Hepatocyte (in vitro differentiated cells): Measurements from ENCODE around the gene IFI27L1. TPM values are rescaled to one million over a fixed set of nuclear protein-coding genes. Genes with fewer than 3 reads are reported as not detected.

Experiments
- DNase-seq: peaks from one replicate; pipeline ENCODE4 v3.0.0-alpha.2; 2016; ENCODE audit warnings: low spot score
- H2AFZ ChIP-seq: fragments of 200-600 bp; sonication (generic); 2 replicates; pipeline ENCODE4 v1.6.0; 2016; ENCODE audit warnings: antibody characterized with exemption, mild to moderate bottlenecking
- H3K27ac ChIP-seq: fragments of 200-600 bp; sonication (generic); 2 replicates; pipeline ENCODE4 v1.5.1; 2016; ENCODE audit warnings: mild to moderate bottlenecking
- H3K27me3 ChIP-seq: fragments of 200-600 bp; sonication (generic); 2 replicates; pipeline ENCODE4 v1.6.1; 2016
- H3K36me3 ChIP-seq: fragments of 200-600 bp; sonication (generic); replicated peaks from 2 replicates; pipeline ENCODE4 v1.5.1; 2016; ENCODE audit warnings: low read depth; ENCODE audit not compliant: insufficient read depth
- H3K4me1 ChIP-seq: fragments of 200-600 bp; sonication (generic); 2 replicates; pipeline ENCODE4 v1.5.1; 2016; ENCODE audit warnings: mild to moderate bottlenecking, moderate library complexity; ENCODE audit not compliant: insufficient read depth
- H3K4me2 ChIP-seq: fragments of 200-600 bp; sonication (generic); 2 replicates; pipeline ENCODE4 v1.6.0; 2016
- H3K4me3 ChIP-seq: fragments of 200-600 bp; sonication (generic); 2 replicates; pipeline ENCODE4 v1.5.1; 2016; ENCODE audit warnings: mild to moderate bottlenecking
- H3K79me2 ChIP-seq: fragments of 200-600 bp; sonication (generic); 2 replicates; pipeline ENCODE4 v1.6.0; 2017; ENCODE audit warnings: mild to moderate bottlenecking
- H3K9me2 ChIP-seq: fragments of 200-600 bp; sonication (generic); replicated peaks from 2 replicates; pipeline ENCODE4 v1.6.0; 2017; ENCODE audit warnings: mild to moderate bottlenecking; ENCODE audit not compliant: insufficient read depth
- H3K9me3 ChIP-seq: fragments of 200-600 bp; sonication (generic); 2 replicates; pipeline ENCODE4 v1.5.1; 2016; ENCODE audit warnings: low read depth, mild to moderate bottlenecking
- H4K20me1 ChIP-seq: fragments of 200-600 bp; sonication (generic); 2 replicates; pipeline ENCODE4 v1.6.0; 2016; ENCODE audit warnings: mild to moderate bottlenecking; ENCODE audit not compliant: insufficient read depth, poor library complexity, severe bottlenecking
- CTCF ChIP-seq: fragments of 200-600 bp; sonication (generic); IDR thresholded peaks from 2 replicates; pipeline ENCODE4 v1.5.1; 2016; ENCODE audit warnings: antibody characterized with exemption, mild to moderate bottlenecking; ENCODE audit not compliant: poor library complexity
- EZH2 ChIP-seq: fragments of 200-600 bp; sonication (generic); IDR thresholded peaks from 2 replicates; pipeline ENCODE4 v1.6.1; 2016; ENCODE audit warnings: antibody characterized with exemption, mild to moderate bottlenecking, borderline replicate concordance
- EZH2phosphoT487 ChIP-seq: fragments of 200-600 bp; sonication (generic); IDR thresholded peaks from one replicate; pipeline ENCODE4 v1.6.1; 2018; ENCODE audit warnings: antibody characterized with exemption, mild to moderate bottlenecking, low read depth, moderate library complexity; ENCODE audit not compliant: unreplicated experiment, severe bottlenecking
- WGBS: methylation state at CpG from one replicate; pipeline ENCODE4 v1.1.6; 2016; ENCODE audit warnings: low lambda C conversion rate; ENCODE audit errors: missing lambda C conversion rate; 5-methylcytosine and 5-hydroxymethylcytosine counted together
- polyA plus RNA-seq: library from polyadenylated mRNA; unstranded; fragments of >200 nt; fragmentation: Nextera tagmentation; extraction: Ambion mirVana; gene quantifications from 2 replicates; pipeline ENCODE4 v1.2.1, GENCODE V29; 2016
- total RNA-seq: library from RNA; depleted of rRNA; stranded (reverse); fragments of >200 nt; gene quantifications from 2 replicates; pipeline ENCODE4 v1.2.3, GENCODE V29; 2014

Gene IFI27L1
- total and polyA plus RNA-seq, 2 experiments from 2014 or later: 18.9 to 29.4 TPM

GRCh38 chr14:94114589-94115057 is 33.5 kb downstream of the IFI27L1 start:
- H3K4me2 ChIP-seq: no peak overlapping the region
- no peak for TF ChIP-seq EZH2phosphoT487
- TF ChIP-seq CTCF: no peak
- no peak overlapping the region for H3K4me3 ChIP-seq
- DNase-seq: no peak
- no peaks in the 10 kb centered on the region for H3K4me1 ChIP-seq
- no peak overlapping the region for H3K27ac ChIP-seq
- H3K9me2 ChIP-seq: no peaks in the 10 kb centered on the region
- H3K36me3 ChIP-seq: no peaks in the 10 kb centered on the region
- 83% methylated on average over 5 of the region's 5 CpGs for WGBS
- no peaks in the 10 kb centered on the region for H3K27me3 ChIP-seq
- no peaks in the 10 kb centered on the region for H3K9me3 ChIP-seq
- H3K79me2 ChIP-seq: no peaks in the 10 kb centered on the region
- H4K20me1 ChIP-seq: no peaks in the 10 kb centered on the region
- no peak overlapping the region for H2AFZ ChIP-seq

- H3K4me3 ChIP-seq: no peak overlapping the region
- no peaks in the 10 kb centered on the region for H4K20me1 ChIP-seq
- H2AFZ ChIP-seq: no peak overlapping the region
- H3K9me2 ChIP-seq: no peaks in the 10 kb centered on the region
- H3K27me3 ChIP-seq: no peaks in the 10 kb centered on the region
- H3K79me2 ChIP-seq: no peaks in the 10 kb centered on the region
- WGBS: 68% methylated on average over 4 of the region's 4 CpGs
- H3K4me2 ChIP-seq: no peak overlapping the region
- no peaks in the 10 kb centered on the region for H3K36me3 ChIP-seq
- no peaks in the 10 kb centered on the region for H3K4me1 ChIP-seq
- no peak overlapping the region for H3K27ac ChIP-seq
- no peak for DNase-seq
- no peaks in the 10 kb centered on the region for H3K9me3 ChIP-seq
- no peak for TF ChIP-seq EZH2phosphoT487
- TF ChIP-seq CTCF: no peak
Measured at GRCh38 chr14:94115058-94115591, 34.0 kb downstream of the IFI27L1 start.

GRCh38 chr14:94115631-94116030 is 34.5 kb downstream of the IFI27L1 start:
- no peaks in the 10 kb centered on the region for H4K20me1 ChIP-seq
- H3K27me3 ChIP-seq: no peaks in the 10 kb centered on the region
- no peaks in the 10 kb centered on the region for H3K9me2 ChIP-seq
- WGBS: 94% methylated on average over 14 of the region's 15 CpGs
- H3K4me2 ChIP-seq: no peak overlapping the region
- no peaks in the 10 kb centered on the region for H3K36me3 ChIP-seq
- TF ChIP-seq EZH2: no peak
- TF ChIP-seq EZH2phosphoT487: no peak
- TF ChIP-seq CTCF: no peak
- no peaks in the 10 kb centered on the region for H3K4me1 ChIP-seq
- no peak overlapping the region for H2AFZ ChIP-seq
- no peak overlapping the region for H3K4me3 ChIP-seq
- DNase-seq: no peak
- H3K79me2 ChIP-seq: no peaks in the 10 kb centered on the region
- H3K9me3 ChIP-seq: no peaks in the 10 kb centered on the region
- H3K27ac ChIP-seq: no peak overlapping the region

GRCh38 chr14:94116701-94117100 is 35.6 kb downstream of the IFI27L1 start:
- no peaks in the 10 kb centered on the region for H3K36me3 ChIP-seq
- H2AFZ ChIP-seq: no peak overlapping the region
- DNase-seq: no peak
- H3K27me3 ChIP-seq: no peaks in the 10 kb centered on the region
- H3K9me2 ChIP-seq: no peaks in the 10 kb centered on the region
- no peaks in the 10 kb centered on the region for H3K79me2 ChIP-seq
- TF ChIP-seq EZH2phosphoT487: no peak
- TF ChIP-seq CTCF: no peak
- no peak for TF ChIP-seq EZH2
- WGBS: 91% methylated on average over 10 of the region's 10 CpGs
- H3K4me1 ChIP-seq: no peaks in the 10 kb centered on the region
- no peak overlapping the region for H3K4me3 ChIP-seq
- no peaks in the 10 kb centered on the region for H3K9me3 ChIP-seq
- no peak overlapping the region for H3K4me2 ChIP-seq
- no peaks in the 10 kb centered on the region for H4K20me1 ChIP-seq
- no peak overlapping the region for H3K27ac ChIP-seq
